K562 (cell line): Measurements from ENCODE around the gene FANK1. TPM values are rescaled to one million over a fixed set of nuclear protein-coding genes. Genes with fewer than 3 reads are reported as not detected.

Experiments
- ATAC-seq: fragments of 200-7000 bp; cut with Tn5 transposase; 3 replicates; pipeline ENCODE4 v1.9.1; 2020; ENCODE audit warnings: moderate library complexity
- BruUV-seq: library from RNA; stranded (reverse); fragments of 400-500 nt; replicated peaks from 2 replicates; lab custom pipeline; 2021; lab: Mats Ljungman, UMichigan
- CTCF ChIA-PET: fragments of 300-600 bp; formaldehyde crosslinking; extraction: SDS; loops from one replicate; lab custom pipeline; 2021; ENCODE audit warnings: low intra/inter-chr PET ratio; lab: Yijun Ruan, JAX
- POLR2A ChIA-PET: fragments of 300-600, 350-650 bp; sonication (Branson Sonifier 250); formaldehyde crosslinking; extraction: SDS; loops from one replicate; lab custom pipeline; 2021; ENCODE audit warnings: antibody characterized with exemption, inconsistent platforms; lab: Yijun Ruan, JAX
- DNase-seq, 4 experiments: peaks; one replicate each; pipeline versions ENCODE4 v3.0.0 to v3.0.0-alpha.2; 2011 to 2018; ENCODE audit warnings: low spot score in 3 of 4, mixed read lengths in 3 of 4; ENCODE audit errors: extremely low read depth in 1 of 4
- FAIRE-seq: peaks from 2 replicates; lab custom pipeline; 2011; peaks lifted over from hg19 to GRCh38; lab: Jason Lieb, UNC
- H2AFZ ChIP-seq: 2 replicates; pipeline ENCODE4 v1.6.0; 2011; ENCODE audit warnings: low read depth, low read length, control low read depth, inconsistent platforms
- H3K27ac ChIP-seq: fragments of 200-600 bp; 3 replicates; pipeline ENCODE4 v1.8.0; 2011; ENCODE audit warnings: low read depth, mild to moderate bottlenecking, control low read depth, inconsistent platforms, low read length, moderate library complexity, mixed read lengths; ENCODE audit errors: extremely low read depth
- H3K27me3 ChIP-seq, 2 experiments: fragments of 300-600 bp in 1 of 2; 2 replicates in 1 of 2; 3 replicates in 1 of 2; pipeline versions ENCODE4 v1.6.0 to v1.8.0; 2011; ENCODE audit warnings: inconsistent platforms in 2 of 2, low read length in 2 of 2, mild to moderate bottlenecking in 1 of 2, mixed read lengths in 1 of 2, moderate library complexity in 1 of 2; ENCODE audit not compliant: control insufficient read depth in 2 of 2, insufficient read depth in 2 of 2
- H3K36me3 ChIP-seq: fragments of 300-600 bp; 3 replicates; pipeline ENCODE4 v1.8.0; 2011; ENCODE audit warnings: mild to moderate bottlenecking, low read length, inconsistent platforms; ENCODE audit not compliant: control insufficient read depth, insufficient read depth
- H3K4me1 ChIP-seq, 2 experiments: fragments of 200-600 bp in 1 of 2; replicated peaks in 1 of 2; 2 replicates in 1 of 2; 3 replicates in 1 of 2; pipeline versions ENCODE4 v1.5.1 to v1.8.0; 2011; ENCODE audit warnings: inconsistent platforms in 2 of 2, low read length in 2 of 2, mild to moderate bottlenecking in 1 of 2, mixed read lengths in 1 of 2, moderate library complexity in 1 of 2; ENCODE audit not compliant: control insufficient read depth in 2 of 2, insufficient read depth in 2 of 2
- H3K4me2 ChIP-seq: 2 replicates; pipeline ENCODE4 v1.6.1; 2011; ENCODE audit warnings: low read length, control low read depth, inconsistent platforms, mixed read lengths; ENCODE audit not compliant: insufficient read depth
- H3K4me3 ChIP-seq: fragments of 200-600 bp; sonication (generic), shearing (Covaris generic); 2 replicates; pipeline ENCODE4 v1.5.1; 2016; ENCODE audit warnings: control low read depth, inconsistent platforms
- H3K79me2 ChIP-seq: fragments of 200-600 bp; 3 replicates; pipeline ENCODE4 v1.8.0; 2011; ENCODE audit warnings: low read length, inconsistent platforms; ENCODE audit not compliant: control insufficient read depth, insufficient read depth
- H3K9ac ChIP-seq, 2 experiments: 2 replicates each; pipeline versions ENCODE4 v1.6.0 to v1.6.1; 2011; ENCODE audit warnings: low read depth in 2 of 2, low read length in 2 of 2, control low read depth in 1 of 2, inconsistent platforms in 1 of 2, mild to moderate bottlenecking in 1 of 2, mixed read lengths in 1 of 2; ENCODE audit not compliant: insufficient read depth in 1 of 2
- H3K9me1 ChIP-seq: one replicate; pipeline ENCODE4 v1.6.0; 2011; ENCODE audit warnings: inconsistent platforms, mild to moderate bottlenecking, low read length, moderate library complexity; ENCODE audit not compliant: control insufficient read depth, insufficient read depth
- H3K9me3 ChIP-seq: replicated peaks from 2 replicates; pipeline ENCODE4 v1.5.1; 2011; ENCODE audit warnings: low read depth, low read length, inconsistent platforms; ENCODE audit not compliant: control insufficient read depth, insufficient read depth
- H4K20me1 ChIP-seq: replicated peaks from 2 replicates; pipeline ENCODE4 v1.6.1; 2011; ENCODE audit warnings: low read length, inconsistent platforms, mixed read lengths; ENCODE audit not compliant: control insufficient read depth, insufficient read depth
- BRD9 ChIP-seq: fragments of 450-650 bp; IDR thresholded peaks from 2 replicates; pipeline ENCODE4 v1.6.1; 2018; ENCODE audit warnings: low read depth; ENCODE audit not compliant: partially characterized antibody
- CBX2 ChIP-seq: fragments of 200-600 bp; sonication (generic); IDR thresholded peaks from one replicate; pipeline ENCODE4 v1.6.1; 2012; ENCODE audit warnings: mild to moderate bottlenecking, low read length, inconsistent platforms; ENCODE audit not compliant: insufficient read depth, poor library complexity, severe bottlenecking
- CEBPG ChIP-seq, 3 experiments: fragments of 200-800 bp in 1 of 3; sonication (Bioruptor generic) in 1 of 3; sonication (generic) in 1 of 3; formaldehyde crosslinking in 1 of 3; IDR thresholded peaks in 2 of 3; conservative IDR thresholded peaks in 1 of 3; 2 replicates each; pipeline versions ENCODE4 v1.6.1 to v1.8.0; 2016 to 2022; ENCODE audit warnings: missing compliant biosample characterization in 2 of 3, missing genetic modification characterization in 2 of 3, mild to moderate bottlenecking in 1 of 3, missing genetic modification reagents in 1 of 3
- CHD1 ChIP-seq: fragments of 200-600 bp; sonication (generic); IDR thresholded peaks from one replicate; pipeline ENCODE4 v1.6.1; 2012; ENCODE audit warnings: mild to moderate bottlenecking, moderate library complexity, low read length, inconsistent platforms
- PHF8 ChIP-seq: fragments of 200-600 bp; sonication (generic); IDR thresholded peaks from 2 replicates; pipeline ENCODE4 v1.6.1; 2012; ENCODE audit warnings: mixed run types, mild to moderate bottlenecking, inconsistent platforms, low read length, moderate library complexity, borderline replicate concordance
- SRSF7 ChIP-seq: fragments of 200-400 bp; formaldehyde crosslinking; optimal IDR thresholded peaks from 2 replicates; pipeline ENCODE3; 2017; ENCODE audit warnings: mild to moderate bottlenecking, low read depth, low read length
- ZFX ChIP-seq: sonication (generic); formaldehyde crosslinking; IDR thresholded peaks from 2 replicates; pipeline ENCODE4 v1.8.0; 2022; ENCODE audit warnings: mild to moderate bottlenecking, missing genetic modification reagents, moderate library complexity
- ZNF311 ChIP-seq: fragments of 250-450 bp; sonication (Bioruptor Pico); IDR thresholded peaks from 2 replicates; pipeline ENCODE4 v1.4.0; 2020; ENCODE audit warnings: mild to moderate bottlenecking, moderate library complexity
- ZNF589 ChIP-seq: fragments of 200-800 bp; sonication (Bioruptor generic); IDR thresholded peaks from 2 replicates; pipeline ENCODE4 v1.6.1; 2016; ENCODE audit warnings: low read depth, missing genetic modification characterization, missing compliant biosample characterization
- WGBS: fragments of 100-300 bp; shearing (Covaris generic); methylation state at CpG from one replicate; pipeline ENCODE4 v1.1.6; 2016; ENCODE audit warnings: low coverage, mixed read lengths; ENCODE audit not compliant: insufficient coverage; ENCODE audit errors: missing lambda C conversion rate; 5-methylcytosine and 5-hydroxymethylcytosine counted together
- in situ Hi-C: fragments of 300-500 bp; cut with MboI; formaldehyde crosslinking; loops from 4 replicates; pipeline ENCODE4 v1.15.0; 2018; ENCODE audit warnings: inconsistent platforms, mixed read lengths
- intact Hi-C: fragments of 100-400 bp; cut with micrococcal nuclease; formaldehyde crosslinking; loops from 2 replicates; pipeline ENCODE4 v1.14.2; 2022
- polyA plus RNA-seq, 8 experiments: library from polyadenylated mRNA; depleted of rRNA in 4 of 8; stranded (reverse) in 5 of 8; unstranded in 3 of 8; fragments of >200 nt; fragmentation: Nextera tagmentation in 2 of 8; fragmentation: Illumina TruSeq in 1 of 8; extraction: Ambion mirVana in 2 of 8; extraction: Trizol in 1 of 8; gene quantifications; 2 replicates each; pipeline versions ENCODE4 v1.2.1 to v1.2.3, GENCODE V29; 2011 to 2014; ENCODE audit warnings: inconsistent platforms in 1 of 8, missing spikeins in 1 of 8
- total RNA-seq, 7 experiments: library from RNA; depleted of rRNA in 6 of 7; stranded (reverse); fragments of >200 nt in 6 of 7; fragmentation: Illumina TruSeq in 2 of 7; extraction: Trizol in 2 of 7; gene quantifications; 2 replicates each; pipeline versions ENCODE4 v1.2.1 to v1.2.3, GENCODE V29; 2011 to 2021; ENCODE audit warnings: low replicate concordance in 1 of 7
- TF ChIP-seq, protein P1 (sequence below): fragments of 450-650 bp; IDR thresholded peaks from 2 replicates; pipeline ENCODE4 v1.6.1; 2016; ENCODE audit warnings: borderline replicate concordance

The FANK1 gene
- total and polyA plus RNA-seq, 9 of the 15 experiments (the other 6 are each of a cell fraction or from before 2014, with no cell fraction given), result 0.11 to 2.3 (median 0.51) TPM; not detected in 1

DNA sequence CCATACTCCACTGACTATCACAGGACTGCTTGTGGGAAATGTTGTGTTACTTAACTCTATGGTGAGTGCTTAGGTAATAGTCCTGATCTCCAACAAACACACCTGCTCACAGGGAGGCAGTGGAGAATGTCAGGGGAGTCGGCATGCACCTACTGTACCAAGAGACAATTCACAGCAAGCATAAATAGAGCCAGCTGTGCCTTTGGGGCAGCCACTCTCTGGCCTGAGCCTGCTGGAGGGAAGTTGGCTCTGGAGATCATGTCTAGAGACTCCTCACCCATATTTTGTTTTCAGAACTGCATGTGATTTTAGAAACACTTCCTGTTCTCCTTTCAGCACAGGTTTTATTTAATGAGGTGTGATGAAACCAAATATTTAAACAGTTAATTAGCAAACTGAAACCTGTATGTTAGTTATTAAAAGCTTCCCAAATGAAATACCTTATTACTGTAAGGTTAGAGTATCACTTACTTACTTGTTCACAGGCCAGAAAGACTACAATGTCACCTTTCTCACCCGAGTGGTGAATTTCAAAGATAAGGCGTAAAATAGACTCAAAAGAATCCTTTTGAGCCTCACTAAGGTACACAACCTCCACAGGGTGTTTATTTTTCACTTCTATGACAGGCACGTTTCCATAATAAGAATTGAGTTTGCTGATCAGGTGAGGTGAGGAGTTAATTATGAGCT is 37.1 kb upstream of the FANK1 start:
- intact Hi-C loops, result no loop called here
- peaks cover 14% of the 10 kb centered on the region; the same call in 2 of the 3 replicates for H3K36me3 ChIP-seq

More for the DNA sequence above, 37.1 kb upstream of the FANK1 start:
- ChIA-PET CTCF (no interaction called here), POLR2A (no interaction called here)
- peak; percentile 26 for FAIRE-seq
- no peak overlapping the region for H3K4me2 ChIP-seq
- in situ Hi-C loops, result no loop called here
- no peak overlapping the region for H3K9ac ChIP-seq
- H3K9me3 ChIP-seq, result no peaks in the 10 kb centered on the region
- no peak for ATAC-seq
- no peaks in the 10 kb centered on the region for H3K9me1 ChIP-seq
- no peaks in the 10 kb centered on the region for H3K27me3 ChIP-seq
- no peaks in the 10 kb centered on the region for H4K20me1 ChIP-seq
- H3K27ac ChIP-seq, result no peak overlapping the region
- H3K4me3 ChIP-seq, result no peak overlapping the region
- no peak for TF ChIP-seq ZNF589
- TF ChIP-seq ZFX, result no peak
- TF ChIP-seq, protein P1, sequence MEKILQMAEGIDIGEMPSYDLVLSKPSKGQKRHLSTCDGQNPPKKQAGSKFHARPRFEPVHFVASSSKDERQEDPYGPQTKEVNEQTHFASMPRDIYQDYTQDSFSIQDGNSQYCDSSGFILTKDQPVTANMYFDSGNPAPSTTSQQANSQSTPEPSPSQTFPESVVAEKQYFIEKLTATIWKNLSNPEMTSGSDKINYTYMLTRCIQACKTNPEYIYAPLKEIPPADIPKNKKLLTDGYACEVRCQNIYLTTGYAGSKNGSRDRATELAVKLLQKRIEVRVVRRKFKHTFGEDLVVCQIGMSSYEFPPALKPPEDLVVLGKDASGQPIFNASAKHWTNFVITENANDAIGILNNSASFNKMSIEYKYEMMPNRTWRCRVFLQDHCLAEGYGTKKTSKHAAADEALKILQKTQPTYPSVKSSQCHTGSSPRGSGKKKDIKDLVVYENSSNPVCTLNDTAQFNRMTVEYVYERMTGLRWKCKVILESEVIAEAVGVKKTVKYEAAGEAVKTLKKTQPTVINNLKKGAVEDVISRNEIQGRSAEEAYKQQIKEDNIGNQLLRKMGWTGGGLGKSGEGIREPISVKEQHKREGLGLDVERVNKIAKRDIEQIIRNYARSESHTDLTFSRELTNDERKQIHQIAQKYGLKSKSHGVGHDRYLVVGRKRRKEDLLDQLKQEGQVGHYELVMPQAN, result no peak
- no peak for TF ChIP-seq CEBPG (CRISPR knock-in tag; IDR thresholded peaks at IDR 0.05)
- TF ChIP-seq CEBPG (tag; conservative IDR thresholded peaks at IDR 0.05 in 1 of 2, IDR thresholded peaks at IDR 0.05 in 1 of 2), result no peak
- TF ChIP-seq BRD9, result no peak
- TF ChIP-seq SRSF7, result no peak
- TF ChIP-seq CBX2, result no peak
- TF ChIP-seq ZNF311, result no peak
- TF ChIP-seq CHD1, result no peak
- TF ChIP-seq PHF8, result no peak
- H3K79me2 ChIP-seq, result no peaks in the 10 kb centered on the region
- no peaks in the 10 kb centered on the region for H3K4me1 ChIP-seq
- BruUV-seq, result no TSS peak
- no peak overlapping the region for H2AFZ ChIP-seq
- DNase-seq, result no peak
- WGBS, result 84% methylated on average over 4 of the region's 4 CpGs
